GM23338 (cell line): Measurements from ENCODE around the gene EFCAB12.

Experiments
- CTCF ChIP-seq, 2 experiments: fragments of 200-600 bp in 1 of 2; sonication (generic) in 1 of 2; conservative IDR thresholded peaks; 2 replicates each; pipeline versions ENCODE4 v1.5.1 to v1.6.1; 2016 to 2017; ENCODE audit warnings: antibody characterized with exemption in 2 of 2, low read depth in 2 of 2, mild to moderate bottlenecking in 2 of 2, moderate library complexity in 1 of 2
- EZH2 ChIP-seq: fragments of 200-600 bp; sonication (generic); IDR thresholded peaks from one replicate; pipeline ENCODE4 v1.8.0; 2017; ENCODE audit warnings: antibody characterized with exemption, mild to moderate bottlenecking, low read depth; ENCODE audit not compliant: unreplicated experiment
- POLR2AphosphoS5 ChIP-seq: IDR thresholded peaks from 2 replicates; pipeline ENCODE4 v1.6.1; 2016; ENCODE audit warnings: antibody characterized with exemption, low read depth
- REST ChIP-seq: IDR thresholded peaks from one replicate; pipeline ENCODE4 v1.6.1; 2018; ENCODE audit warnings: antibody characterized with exemption; ENCODE audit not compliant: unreplicated experiment
- ZNF114 ChIP-seq: fragments of 250-450 bp; sonication (Bioruptor Pico); IDR thresholded peaks from 2 replicates; pipeline ENCODE4 v1.5.0; 2020; ENCODE audit warnings: mild to moderate bottlenecking, moderate library complexity

- TF ChIP-seq CTCF (conservative IDR thresholded peaks at IDR 0.05; ENCODE audit: low read depth in 2 of 2) (no peak), EZH2 (no peak), REST (no peak), POLR2AphosphoS5 (no peak), ZNF114 (CRISPR knock-in tag) (no peak)
Observed at GRCh38 chr3:129473067-129473768, 44.8 kb upstream of the EFCAB12 start.
